Osteoblast (primary cell): ENCODE data around the gene STPG3. TPM values are rescaled to one million over a fixed set of nuclear protein-coding genes. Genes with fewer than 3 reads are reported as not detected.

Source experiments
- DNase-seq: peaks from one replicate; pipeline ENCODE4 v3.0.0; 2011; ENCODE audit warnings: low spot score, mixed read lengths; ENCODE audit not compliant: insufficient read length; ENCODE audit errors: missing footprints
- H2AFZ ChIP-seq: 2 replicates; pipeline ENCODE4 v1.6.0; 2011; ENCODE audit warnings: mild to moderate bottlenecking, low read length
- H3K27ac ChIP-seq: 2 replicates; pipeline ENCODE4 v1.5.1; 2011; ENCODE audit warnings: mild to moderate bottlenecking, low read depth, low read length, moderate library complexity
- H3K27me3 ChIP-seq: 2 replicates; pipeline ENCODE4 v1.6.0; 2012; ENCODE audit warnings: mild to moderate bottlenecking, control low read depth, inconsistent platforms, low read length, moderate library complexity; ENCODE audit not compliant: insufficient read depth
- H3K36me3 ChIP-seq: 2 replicates; pipeline ENCODE4 v1.5.1; 2011; ENCODE audit warnings: mild to moderate bottlenecking, low read length, control low read depth, moderate library complexity; ENCODE audit not compliant: insufficient read depth
- H3K4me1 ChIP-seq: 2 replicates; pipeline ENCODE4 v1.5.1; 2011; ENCODE audit warnings: mild to moderate bottlenecking, low read length, control low read depth, moderate library complexity; ENCODE audit not compliant: insufficient read depth
- H3K4me2 ChIP-seq: 2 replicates; pipeline ENCODE4 v1.6.0; 2011; ENCODE audit warnings: mild to moderate bottlenecking, low read length; ENCODE audit not compliant: insufficient read depth
- H3K4me3 ChIP-seq: fragments of 200-600 bp; sonication (generic); 3 replicates; pipeline ENCODE4 v1.5.1; 2012; ENCODE audit warnings: mild to moderate bottlenecking, low read length, inconsistent platforms; ENCODE audit not compliant: insufficient read depth
- H3K79me2 ChIP-seq: 2 replicates; pipeline ENCODE4 v1.6.0; 2012; ENCODE audit warnings: mild to moderate bottlenecking, low read length, control low read depth, inconsistent platforms; ENCODE audit not compliant: insufficient read depth
- H3K9me3 ChIP-seq: 2 replicates; pipeline ENCODE4 v1.5.1; 2011; ENCODE audit warnings: low read depth, low read length, control low read depth
- H4K20me1 ChIP-seq: 2 replicates; pipeline ENCODE4 v1.6.0; 2012; ENCODE audit warnings: mild to moderate bottlenecking, low read length, control low read depth; ENCODE audit not compliant: insufficient read depth
- CTCF ChIP-seq: IDR thresholded peaks from 2 replicates; pipeline ENCODE4 v1.5.1; 2011; ENCODE audit warnings: mild to moderate bottlenecking, low read depth, low read length, moderate library complexity; ENCODE audit errors: extremely low read depth
- total RNA-seq: library from RNA; depleted of rRNA; stranded (reverse); fragments of >200 nt; gene quantifications from 2 replicates; pipeline ENCODE4 v1.2.3, GENCODE V29; 2012

STPG3 gene
- total RNA-seq, 1 donor = 0.36 TPM

GRCh38 chr9:137227853-137228505 is 23.1 kb upstream of the STPG3 start:
- no peaks in the 10 kb centered on the region for H4K20me1 ChIP-seq
- no peaks in the 10 kb centered on the region for H3K9me3 ChIP-seq
- H3K27me3 ChIP-seq = no peaks in the 10 kb centered on the region
- H2AFZ ChIP-seq = no peak overlapping the region
- peaks cover 5% of the 10 kb centered on the region for H3K4me1 ChIP-seq
- H3K4me3 ChIP-seq = no peak overlapping the region
- no peaks in the 10 kb centered on the region for H3K36me3 ChIP-seq
- DNase-seq = no peak
- H3K4me2 ChIP-seq = no peak overlapping the region
- no peaks in the 10 kb centered on the region for H3K79me2 ChIP-seq
- TF ChIP-seq CTCF = no peak
- no peak overlapping the region for H3K27ac ChIP-seq

- no peaks in the 10 kb centered on the region for H3K79me2 ChIP-seq
- no peak for TF ChIP-seq CTCF
- no peaks in the 10 kb centered on the region for H3K27me3 ChIP-seq
- no peak overlapping the region for H3K27ac ChIP-seq
- DNase-seq = no peak
- H3K4me1 ChIP-seq = peaks cover 4% of the 10 kb centered on the region
- H3K9me3 ChIP-seq = no peaks in the 10 kb centered on the region
- no peaks in the 10 kb centered on the region for H3K36me3 ChIP-seq
- no peak overlapping the region for H2AFZ ChIP-seq
- no peak overlapping the region for H3K4me3 ChIP-seq
- no peaks in the 10 kb centered on the region for H4K20me1 ChIP-seq
- H3K4me2 ChIP-seq = no peak overlapping the region
These were observed 22.5 kb upstream of the STPG3 start for GRCh38 chr9:137228506-137228967.

GRCh38 chr9:137228968-137229896 is 21.9 kb upstream of the STPG3 start:
- Histone ChIP-seq H3K36me3 (no peaks in the 10 kb centered on the region), H3K27ac (no peak overlapping the region), H3K79me2 (no peaks in the 10 kb centered on the region), H3K27me3 (no peaks in the 10 kb centered on the region), H3K9me3 (no peaks in the 10 kb centered on the region), H2AFZ (no peak overlapping the region), H4K20me1 (no peaks in the 10 kb centered on the region), H3K4me3 (no peak overlapping the region), H3K4me2 (no peak overlapping the region), H3K4me1 (peaks cover under 1% of the 10 kb centered on the region)
- TF ChIP-seq CTCF = no peak
- no peak for DNase-seq
